Activated B cell treated with CpG ODN at 0.5 μM for 24 hours (primary cell): ENCODE data around the gene MYO5C. TPM values are rescaled to one million over a fixed set of nuclear protein-coding genes. Genes with fewer than 3 reads are reported as not detected.

Experiments used
- ATAC-seq: fragments of 200-7000 bp; cut with Tn5 transposase; one replicate; pipeline ENCODE4 v1.10.0; 2021; ENCODE audit warnings: low read depth, mild to moderate bottlenecking, moderate library complexity
- CTCF ChIA-PET: fragments of 350-600 bp; sonication (Branson Sonifier 250); formaldehyde crosslinking; loops from one replicate; lab custom pipeline; 2021; ENCODE audit warnings: antibody characterized with exemption; lab: Charles Lee
- POLR2A ChIA-PET: fragments of 350-600 bp; sonication (Branson Sonifier 250); formaldehyde crosslinking; loops from one replicate; lab custom pipeline; 2021; ENCODE audit warnings: antibody characterized with exemption; lab: Charles Lee
- DNase-seq: peaks from one replicate; pipeline ENCODE4 v3.0.0; 2022
- H3K27ac Mint-ChIP-seq: one replicate; pipeline ENCODE4 v1.8.0; 2020; ENCODE audit warnings: mixed read lengths
- H3K27me3 Mint-ChIP-seq: one replicate; pipeline ENCODE4 v1.8.0; 2021; ENCODE audit warnings: mixed read lengths
- H3K36me3 Mint-ChIP-seq: one replicate; pipeline ENCODE4 v1.8.0; 2021; ENCODE audit warnings: low read depth, mixed read lengths
- H3K4me1 Mint-ChIP-seq: one replicate; pipeline ENCODE4 v1.8.0; 2021; ENCODE audit warnings: mixed read lengths
- H3K4me3 Mint-ChIP-seq: one replicate; pipeline ENCODE4 v1.8.0; 2020; ENCODE audit warnings: mild to moderate bottlenecking, mixed read lengths
- H3K9me3 Mint-ChIP-seq: one replicate; pipeline ENCODE4 v1.8.0; 2020; ENCODE audit warnings: mixed read lengths
- intact Hi-C: fragments of 100-400 bp; cut with micrococcal nuclease; formaldehyde crosslinking; loops from one replicate; pipeline ENCODE4 v1.15.1; 2024
- total RNA-seq: library from RNA; stranded (reverse); gene quantifications from 2 replicates; pipeline ENCODE4 v1.2.3, GENCODE V29; 2022
- TF ChIP-seq, protein P1 (sequence below): fragments of 200-600 bp; IDR thresholded peaks from one replicate; pipeline ENCODE4 v1.8.0; 2022; ENCODE audit warnings: antibody characterized with exemption, mild to moderate bottlenecking

The MYO5C gene
- total RNA-seq, 1 donor from 2014 or later, result 3.3 TPM

DNA sequence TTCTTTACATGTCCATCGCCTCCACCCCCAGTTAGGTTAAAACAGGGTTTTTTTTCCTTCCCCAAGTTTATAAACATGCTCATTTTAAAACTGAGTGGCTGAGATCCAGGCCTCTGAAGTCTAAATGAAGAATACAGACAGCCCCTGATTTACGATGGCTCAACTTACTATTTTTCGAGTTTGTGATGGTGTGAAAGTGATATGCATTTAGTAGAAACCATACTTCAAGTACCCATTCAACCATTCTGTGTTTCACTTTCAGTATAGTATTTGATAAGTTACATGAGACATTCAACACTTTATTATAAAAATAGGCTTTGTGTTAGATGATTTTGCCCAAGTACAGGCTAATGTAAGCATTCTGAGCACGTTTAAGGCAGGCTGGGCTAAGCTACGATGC, 73.9 kb downstream of the MYO5C start:
- Mint-ChIP-seq H3K4me1 (peaks cover 77% of the 10 kb centered on the region), H3K9me3 (no peaks in the 10 kb centered on the region), H3K27me3 (no peaks in the 10 kb centered on the region), H3K36me3 (peaks cover 4% of the 10 kb centered on the region), H3K27ac (peak overlapping the region; percentile 99), H3K4me3 (peak overlapping the region; percentile 85)
- ATAC-seq (peak; percentile 51), DNase-seq (no peak)
- TF ChIP-seq, protein P1, sequence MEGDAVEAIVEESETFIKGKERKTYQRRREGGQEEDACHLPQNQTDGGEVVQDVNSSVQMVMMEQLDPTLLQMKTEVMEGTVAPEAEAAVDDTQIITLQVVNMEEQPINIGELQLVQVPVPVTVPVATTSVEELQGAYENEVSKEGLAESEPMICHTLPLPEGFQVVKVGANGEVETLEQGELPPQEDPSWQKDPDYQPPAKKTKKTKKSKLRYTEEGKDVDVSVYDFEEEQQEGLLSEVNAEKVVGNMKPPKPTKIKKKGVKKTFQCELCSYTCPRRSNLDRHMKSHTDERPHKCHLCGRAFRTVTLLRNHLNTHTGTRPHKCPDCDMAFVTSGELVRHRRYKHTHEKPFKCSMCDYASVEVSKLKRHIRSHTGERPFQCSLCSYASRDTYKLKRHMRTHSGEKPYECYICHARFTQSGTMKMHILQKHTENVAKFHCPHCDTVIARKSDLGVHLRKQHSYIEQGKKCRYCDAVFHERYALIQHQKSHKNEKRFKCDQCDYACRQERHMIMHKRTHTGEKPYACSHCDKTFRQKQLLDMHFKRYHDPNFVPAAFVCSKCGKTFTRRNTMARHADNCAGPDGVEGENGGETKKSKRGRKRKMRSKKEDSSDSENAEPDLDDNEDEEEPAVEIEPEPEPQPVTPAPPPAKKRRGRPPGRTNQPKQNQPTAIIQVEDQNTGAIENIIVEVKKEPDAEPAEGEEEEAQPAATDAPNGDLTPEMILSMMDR, result no peak
- POLR2A ChIA-PET, result interaction anchor here (0.9 to 7.4 kb wide), 5 partner anchors 7 to 42 kb away, joined by 3 to 119 read pairs (median 5); no protein-coding TSS in a partner anchor
- intact Hi-C loops, result loop anchor here (1.0 kb wide), 2 partner anchors 8 to 13 kb away; no protein-coding TSS in a partner anchor
- CTCF ChIA-PET, result interaction anchor here (1.0 to 1.5 kb wide), 2 partner anchors 12 to 38 kb away, joined by 3 to 5 read pairs; no protein-coding TSS in a partner anchor

DNA sequence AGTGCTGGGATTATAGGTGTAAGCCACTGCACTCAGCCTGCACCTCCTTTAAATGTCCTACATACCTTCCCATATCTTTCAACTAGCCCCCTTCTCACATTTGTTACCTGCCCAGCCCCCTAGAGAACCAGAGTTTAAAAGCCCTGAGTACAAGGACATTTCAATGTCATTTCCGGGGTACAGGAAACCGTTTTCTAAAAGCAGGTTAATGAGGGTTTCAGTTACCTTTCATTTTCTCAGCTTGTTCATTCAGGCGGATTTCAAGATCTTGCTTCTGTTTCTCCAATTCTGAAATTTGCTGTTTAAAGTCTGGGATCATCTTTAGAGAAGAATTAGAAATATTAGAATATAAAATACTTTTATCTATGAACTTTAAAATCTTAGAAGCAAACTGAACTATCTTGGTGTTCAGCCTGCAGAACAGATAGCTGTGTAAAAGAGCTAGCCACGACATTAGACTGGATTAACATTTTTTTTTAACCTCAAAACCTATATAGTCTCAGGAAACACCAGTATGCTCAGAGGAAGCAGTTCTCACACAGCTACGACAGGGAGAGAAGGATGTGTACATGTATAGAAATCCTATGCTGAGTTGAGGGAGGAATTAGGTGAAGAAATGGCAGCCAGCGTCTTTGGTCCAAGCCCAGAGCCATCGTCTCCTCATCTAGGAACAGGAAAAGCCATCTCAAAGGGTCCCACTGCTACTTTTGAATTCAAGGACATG, 74.5 kb downstream of the MYO5C start:
- peak; percentile 51 for ATAC-seq
- H3K36me3 Mint-ChIP-seq, result peaks cover 4% of the 10 kb centered on the region
- no peaks in the 10 kb centered on the region for H3K27me3 Mint-ChIP-seq
- H3K27ac Mint-ChIP-seq, result peak overlapping the region; percentile 99
- intact Hi-C loops, result loop anchor here (1.0 kb wide), 2 partner anchors 8 to 13 kb away; no protein-coding TSS in a partner anchor
- ChIA-PET POLR2A (interaction anchor here (0.9 to 7.4 kb wide), 6 partner anchors 8 to 41 kb away, joined by 3 to 119 read pairs (median 8); no protein-coding TSS in a partner anchor), CTCF (interaction anchor here (0.6 to 1.5 kb wide), 5 partner anchors 13 to 45 kb away, joined by 3 to 5 read pairs (median 3); no protein-coding TSS in a partner anchor)
- H3K9me3 Mint-ChIP-seq, result no peaks in the 10 kb centered on the region
- TF ChIP-seq, protein P1, result no peak
- DNase-seq, result no peak
- H3K4me3 Mint-ChIP-seq, result peak overlapping the region; percentile 85
- H3K4me1 Mint-ChIP-seq, result peaks cover 71% of the 10 kb centered on the region

DNA sequence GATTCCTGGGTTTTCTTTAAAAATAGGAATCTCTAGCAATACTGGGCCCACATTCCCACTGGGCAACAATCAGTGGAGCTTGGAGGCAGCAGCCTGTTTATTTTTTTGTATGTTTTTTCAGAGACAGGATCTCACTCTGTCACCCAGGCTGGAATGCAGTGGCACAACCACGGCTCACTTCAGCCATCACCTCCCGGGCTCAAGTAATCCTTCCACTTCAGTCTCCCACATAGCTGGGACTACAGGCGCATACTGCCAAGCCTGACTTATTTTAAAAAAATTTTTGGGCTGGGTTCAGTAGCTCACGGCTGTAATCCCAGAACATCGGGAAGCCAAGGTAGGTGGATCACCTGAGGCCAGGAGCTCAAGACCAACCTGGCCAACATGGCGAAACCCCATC, 75.4 kb downstream of the MYO5C start:
- ChIA-PET CTCF (interaction anchor here (1.2 to 1.4 kb wide), 2 partner anchors 34 to 36 kb away, joined by 3 to 4 read pairs; no protein-coding TSS in a partner anchor), POLR2A (interaction anchor here (0.7 to 7.4 kb wide), 5 partner anchors 14 to 211 kb away, joined by 3 to 119 read pairs (median 10); no protein-coding TSS in a partner anchor)
- Mint-ChIP-seq H3K27me3 (no peaks in the 10 kb centered on the region), H3K4me3 (no peak overlapping the region), H3K36me3 (peaks cover 4% of the 10 kb centered on the region), H3K27ac (no peak overlapping the region), H3K4me1 (peaks cover 63% of the 10 kb centered on the region), H3K9me3 (no peaks in the 10 kb centered on the region)
- DNase-seq (no peak), ATAC-seq (no peak)
- TF ChIP-seq, protein P1, result no peak
- intact Hi-C loops, result no loop called here

DNA sequence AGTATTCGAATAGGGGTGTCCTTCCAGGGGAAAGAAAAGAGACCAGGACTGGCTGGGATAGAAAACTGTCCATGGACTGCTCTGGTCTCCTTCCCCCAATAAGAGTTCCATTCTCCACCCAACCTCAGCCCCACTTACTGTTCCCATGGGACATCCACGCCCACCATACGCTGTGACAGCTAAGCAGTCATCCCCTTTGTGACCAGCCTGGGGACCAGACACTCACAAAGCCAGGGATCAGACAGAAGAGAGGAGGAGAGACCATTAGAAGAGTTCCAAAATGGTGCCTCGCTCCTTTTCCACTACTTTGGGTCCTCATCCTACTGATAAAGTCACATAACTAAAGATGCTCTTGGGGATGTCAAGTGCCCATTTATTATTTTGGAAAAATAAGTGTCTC, 76.8 kb downstream of the MYO5C start:
- DNase-seq, result no peak
- Mint-ChIP-seq H3K9me3 (no peaks in the 10 kb centered on the region), H3K27ac (peak overlapping the region; percentile 53), H3K4me3 (no peak overlapping the region), H3K27me3 (no peaks in the 10 kb centered on the region), H3K4me1 (peaks cover 50% of the 10 kb centered on the region), H3K36me3 (peaks cover 7% of the 10 kb centered on the region)
- intact Hi-C loops, result no loop called here
- CTCF ChIA-PET, result no interaction called here
- TF ChIP-seq, protein P1, result no peak
- POLR2A ChIA-PET, result interaction anchor here (0.7 kb wide), 1 partner anchor 39 kb away, joined by 3 read pairs; no protein-coding TSS in a partner anchor
- no peak for ATAC-seq

DNA sequence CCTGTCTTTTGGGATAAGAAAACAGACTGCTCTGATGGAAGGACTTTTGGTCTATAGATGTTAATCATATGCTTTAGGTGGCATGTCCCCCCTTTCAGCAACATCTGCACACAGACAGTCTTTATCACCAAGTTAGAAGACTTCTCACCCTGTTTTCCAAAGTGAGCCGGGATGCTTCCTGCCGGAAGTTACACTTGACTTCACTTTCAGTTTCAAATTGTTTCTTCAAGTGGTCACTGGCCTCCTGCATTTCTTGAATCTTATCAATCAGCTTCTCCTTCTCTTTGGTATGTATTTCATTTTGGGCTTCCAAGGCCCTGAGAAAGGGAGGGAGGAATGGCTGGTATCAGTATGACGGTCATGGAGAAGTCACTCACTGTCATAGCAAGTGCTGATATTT, 77.2 kb downstream of the MYO5C start:
- ATAC-seq (no peak), DNase-seq (no peak)
- intact Hi-C loops, result no loop called here
- TF ChIP-seq, protein P1, result no peak
- ChIA-PET CTCF (no interaction called here), POLR2A (interaction anchor here (0.7 kb wide), 1 partner anchor 39 kb away, joined by 3 read pairs; no protein-coding TSS in a partner anchor)
- H3K36me3 Mint-ChIP-seq, result peaks cover 10% of the 10 kb centered on the region
- no peaks in the 10 kb centered on the region for H3K9me3 Mint-ChIP-seq
- no peak overlapping the region for H3K27ac Mint-ChIP-seq
- no peak overlapping the region for H3K4me3 Mint-ChIP-seq
- H3K4me1 Mint-ChIP-seq, result peaks cover 47% of the 10 kb centered on the region
- no peaks in the 10 kb centered on the region for H3K27me3 Mint-ChIP-seq
